Measurements from ENCODE around the gene ANAPC16.
"Not testable (repeated sequence)": the region's sequence is repeated elsewhere in the genome, so short reads cannot be mapped to it uniquely, and the experiment has no call there.

ANAPC16 gene

GRCh38 chr10:72265508-72265907 is 49.7 kb downstream of the ANAPC16 start:
- Histone ChIP-seq H3K27me3 (ENCODE audit: control insufficient read depth, insufficient read depth, low read length) (no peaks in the 10 kb centered on the region), H3K9me3 (ENCODE audit: control insufficient read depth, insufficient read depth, low read depth, low read length) (no peaks in the 10 kb centered on the region), H3K27ac (ENCODE audit: low read depth, low read length) (no peak overlapping the region), H3K36me3 (ENCODE audit: control insufficient read depth, insufficient read depth, low read length) (no peaks in the 10 kb centered on the region), H3K9ac (ENCODE audit: low read length) (peak overlapping the region; percentile 22), H3K4me3 (ENCODE audit: low read depth, low read length) (no peak overlapping the region), H3K4me1 (ENCODE audit: control insufficient read depth, insufficient read depth, low read length) (peaks cover 44% of the 10 kb centered on the region)

- Histone ChIP-seq H3K27ac (ENCODE audit: low read depth, low read length) (no peak overlapping the region), H3K9me3 (ENCODE audit: control insufficient read depth, insufficient read depth, low read depth, low read length) (no peaks in the 10 kb centered on the region), H3K9ac (ENCODE audit: low read length) (no peak overlapping the region), H3K4me1 (ENCODE audit: control insufficient read depth, insufficient read depth, low read length) (peaks cover 48% of the 10 kb centered on the region), H3K36me3 (ENCODE audit: control insufficient read depth, insufficient read depth, low read length) (no peaks in the 10 kb centered on the region), H3K4me3 (ENCODE audit: low read depth, low read length) (no peak overlapping the region), H3K27me3 (ENCODE audit: control insufficient read depth, insufficient read depth, low read length) (no peaks in the 10 kb centered on the region)
Observed at GRCh38 chr10:72265990-72266865, 50.4 kb downstream of the ANAPC16 start.

GRCh38 chr10:72267381-72267780 is 51.6 kb downstream of the ANAPC16 start:
- Histone ChIP-seq H3K4me1 (ENCODE audit: control insufficient read depth, insufficient read depth, low read length) (peaks cover 44% of the 10 kb centered on the region), H3K9ac (ENCODE audit: low read length) (no peak overlapping the region), H3K27ac (ENCODE audit: low read depth, low read length) (peak overlapping the region; percentile 2; the same call in 1 of the 2 replicates)

GRCh38 chr10:72267819-72268399 is 52.1 kb downstream of the ANAPC16 start:
- H3K36me3 ChIP-seq (ENCODE audit: control insufficient read depth, insufficient read depth, low read length) = no peaks in the 10 kb centered on the region
- no peak overlapping the region for H3K9ac ChIP-seq (ENCODE audit: low read length)
- peak overlapping the region; percentile 2; the same call in 1 of the 2 replicates for H3K27ac ChIP-seq (ENCODE audit: low read depth, low read length)
- H3K9me3 ChIP-seq (ENCODE audit: control insufficient read depth, insufficient read depth, low read depth, low read length) = no peaks in the 10 kb centered on the region
- H3K4me1 ChIP-seq (ENCODE audit: control insufficient read depth, insufficient read depth, low read length) = peaks cover 47% of the 10 kb centered on the region
- H3K4me3 ChIP-seq (ENCODE audit: low read depth, low read length) = no peak overlapping the region
- H3K27me3 ChIP-seq (ENCODE audit: control insufficient read depth, insufficient read depth, low read length) = no peaks in the 10 kb centered on the region

More at GRCh38 chr10:72267381-72267780, 51.6 kb downstream of the ANAPC16 start:
- Histone ChIP-seq H3K27me3 (ENCODE audit: control insufficient read depth, insufficient read depth, low read length) (no peaks in the 10 kb centered on the region), H3K9me3 (ENCODE audit: control insufficient read depth, insufficient read depth, low read depth, low read length) (no peaks in the 10 kb centered on the region), H3K36me3 (ENCODE audit: control insufficient read depth, insufficient read depth, low read length) (no peaks in the 10 kb centered on the region), H3K4me3 (ENCODE audit: low read depth, low read length) (no peak overlapping the region)

GRCh38 chr10:72268475-72269200 is 52.8 kb downstream of the ANAPC16 start:
- H3K9me3 ChIP-seq (ENCODE audit: control insufficient read depth, insufficient read depth, low read depth, low read length); H3K4me3 ChIP-seq (ENCODE audit: low read depth, low read length); H3K9ac ChIP-seq (ENCODE audit: low read length); H3K27ac ChIP-seq (ENCODE audit: low read depth, low read length); H3K27me3 ChIP-seq (ENCODE audit: control insufficient read depth, insufficient read depth, low read length); H3K36me3 ChIP-seq (ENCODE audit: control insufficient read depth, insufficient read depth, low read length): not testable (repeated sequence)
- H3K4me1 ChIP-seq (ENCODE audit: control insufficient read depth, insufficient read depth, low read length) = peaks cover 45% of the 10 kb centered on the region

GRCh38 chr10:72270607-72271281 is 54.9 kb downstream of the ANAPC16 start:
- H3K27ac ChIP-seq (ENCODE audit: low read depth, low read length) = no peak overlapping the region
- peaks cover 13% of the 10 kb centered on the region for H3K36me3 ChIP-seq (ENCODE audit: control insufficient read depth, insufficient read depth, low read length)
- no peaks in the 10 kb centered on the region for H3K9me3 ChIP-seq (ENCODE audit: control insufficient read depth, insufficient read depth, low read depth, low read length)
- H3K4me1 ChIP-seq (ENCODE audit: control insufficient read depth, insufficient read depth, low read length) = peaks cover 42% of the 10 kb centered on the region
- H3K9ac ChIP-seq (ENCODE audit: low read length) = peak overlapping the region; percentile 4
- H3K27me3 ChIP-seq (ENCODE audit: control insufficient read depth, insufficient read depth, low read length) = no peaks in the 10 kb centered on the region
- no peak overlapping the region for H3K4me3 ChIP-seq (ENCODE audit: low read depth, low read length)

GRCh38 chr10:72272689-72273409 is 57.0 kb downstream of the ANAPC16 start:
- H3K4me3 ChIP-seq (ENCODE audit: low read depth, low read length) = peak overlapping the region; percentile 83
- H3K9me3 ChIP-seq (ENCODE audit: control insufficient read depth, insufficient read depth, low read depth, low read length) = no peaks in the 10 kb centered on the region
- peak overlapping the region; percentile 93 for H3K27ac ChIP-seq (ENCODE audit: low read depth, low read length)
- H3K4me1 ChIP-seq (ENCODE audit: control insufficient read depth, insufficient read depth, low read length) = peaks cover 45% of the 10 kb centered on the region
- H3K27me3 ChIP-seq (ENCODE audit: control insufficient read depth, insufficient read depth, low read length) = no peaks in the 10 kb centered on the region
- H3K36me3 ChIP-seq (ENCODE audit: control insufficient read depth, insufficient read depth, low read length) = peaks cover 17% of the 10 kb centered on the region
- H3K9ac ChIP-seq (ENCODE audit: low read length) = peak overlapping the region; percentile 94

GRCh38 chr10:72273410-72274212 is 57.8 kb downstream of the ANAPC16 start, which contains the start of gene DDIT4:
Gene DDIT4, plus strand, starts transcription at chr10:72273924. Its CDS starts 293 bp downstream, at chr10:72274217.
- Histone ChIP-seq H3K9ac (ENCODE audit: low read length) (peak within 1 kb of the TSS; percentile 94), H3K27ac (ENCODE audit: low read depth, low read length) (peak within 1 kb of the TSS; percentile 93), H3K4me1 (ENCODE audit: control insufficient read depth, insufficient read depth, low read length) (peaks cover 42% of the 10 kb centered on the region), H3K27me3 (ENCODE audit: control insufficient read depth, insufficient read depth, low read length) (no peaks in the 10 kb centered on the region), H3K9me3 (ENCODE audit: control insufficient read depth, insufficient read depth, low read depth, low read length) (no peaks in the 10 kb centered on the region), H3K36me3 (ENCODE audit: control insufficient read depth, insufficient read depth, low read length) (peaks cover 17% of the 10 kb centered on the region), H3K4me3 (ENCODE audit: low read depth, low read length) (peak within 1 kb of the TSS; percentile 83)

GRCh38 chr10:72274213-72274729 is 58.5 kb downstream of the ANAPC16 start:
- Histone ChIP-seq H3K36me3 (ENCODE audit: control insufficient read depth, insufficient read depth, low read length) (peaks cover 17% of the 10 kb centered on the region), H3K4me1 (ENCODE audit: control insufficient read depth, insufficient read depth, low read length) (peaks cover 42% of the 10 kb centered on the region), H3K9ac (ENCODE audit: low read length) (peak overlapping the region; percentile 88), H3K27ac (ENCODE audit: low read depth, low read length) (peak overlapping the region; percentile 11; the same call in 1 of the 2 replicates), H3K27me3 (ENCODE audit: control insufficient read depth, insufficient read depth, low read length) (no peaks in the 10 kb centered on the region), H3K9me3 (ENCODE audit: control insufficient read depth, insufficient read depth, low read depth, low read length) (no peaks in the 10 kb centered on the region), H3K4me3 (ENCODE audit: low read depth, low read length) (peak overlapping the region; percentile 83)
